A673 (cell line): ENCODE results near the gene RASL12. TPM values are rescaled to one million over a fixed set of nuclear protein-coding genes. Genes with fewer than 3 reads are reported as not detected.
A peak's percentile ranks its signal among the peaks of the same experiment; 100 is the strongest.

Source experiments
- BruUV-seq: library from RNA; stranded (reverse); fragments of 400-500 nt; replicated peaks from 2 replicates; lab custom pipeline; 2021; lab: Mats Ljungman, UMichigan
- CTCF ChIA-PET: fragments of 300-600 bp; sonication (Branson Sonifier 250); formaldehyde crosslinking; loops from one replicate; lab custom pipeline; 2022; ENCODE audit warnings: antibody characterized with exemption; lab: Charles Lee
- POLR2A ChIA-PET: fragments of 300-600 bp; sonication (Branson Sonifier 250); formaldehyde crosslinking; loops from one replicate; lab custom pipeline; 2022; ENCODE audit warnings: antibody characterized with exemption; ENCODE audit not compliant: low non-redundant PET; lab: Charles Lee
- DNase-seq: peaks from one replicate; pipeline ENCODE4 v3.0.0-alpha.2; 2015; ENCODE audit warnings: low spot score
- H3K27ac ChIP-seq: fragments of 200-600 bp; sonication (generic); 2 replicates; pipeline ENCODE4 v1.5.1; 2016; ENCODE audit warnings: mixed run types, low read depth, mild to moderate bottlenecking, mixed read lengths, antibody characterized with exemption, low read length; ENCODE audit not compliant: poor library complexity, severe bottlenecking
- H3K27me3 ChIP-seq: fragments of 200-600 bp; sonication (generic); replicated peaks from 2 replicates; pipeline ENCODE4 v1.6.1; 2017; ENCODE audit warnings: mixed run types, low read depth, mild to moderate bottlenecking, mixed read lengths, antibody characterized with exemption, low read length; ENCODE audit not compliant: insufficient read depth, poor library complexity
- H3K36me3 ChIP-seq: fragments of 200-600 bp; sonication (generic); 2 replicates; pipeline ENCODE4 v1.6.1; 2016; ENCODE audit warnings: mixed run types, mild to moderate bottlenecking, mixed read lengths, antibody characterized with exemption, low read length; ENCODE audit not compliant: insufficient read depth, poor library complexity, severe bottlenecking
- H3K4me1 ChIP-seq: fragments of 200-600 bp; sonication (generic); 2 replicates; pipeline ENCODE4 v1.6.1; 2017; ENCODE audit warnings: mixed run types, mild to moderate bottlenecking, mixed read lengths, antibody characterized with exemption, low read length; ENCODE audit not compliant: insufficient read depth, poor library complexity, severe bottlenecking
- H3K4me3 ChIP-seq: fragments of 200-600 bp; sonication (generic); 2 replicates; pipeline ENCODE4 v1.5.1; 2016; ENCODE audit warnings: low read depth, mixed run types, mild to moderate bottlenecking, mixed read lengths, low read length; ENCODE audit not compliant: poor library complexity, severe bottlenecking
- H3K9me3 ChIP-seq: fragments of 200-600 bp; sonication (generic); 2 replicates; pipeline ENCODE4 v1.6.1; 2016; ENCODE audit warnings: mixed run types, low read depth, mild to moderate bottlenecking, mixed read lengths, antibody characterized with exemption, low read length; ENCODE audit not compliant: poor library complexity, severe bottlenecking
- EZH2 ChIP-seq: fragments of 200-600 bp; sonication (generic); IDR thresholded peaks from 2 replicates; pipeline ENCODE4 v1.6.1; 2017; ENCODE audit warnings: borderline replicate concordance, low read depth, mild to moderate bottlenecking, mixed read lengths, antibody characterized with exemption, low read length; ENCODE audit not compliant: poor library complexity, severe bottlenecking
- intact Hi-C: fragments of 100-400 bp; cut with micrococcal nuclease; formaldehyde crosslinking; loops from one replicate; pipeline ENCODE4 v1.10.0; 2022; ENCODE audit not compliant: unreplicated experiment
- total RNA-seq: library from RNA; stranded (reverse); gene quantifications from 2 replicates; pipeline ENCODE4 v1.2.3, GENCODE V29; 2021
- TF ChIP-seq, protein P1 (sequence below): fragments of 300-800, 200-600 bp; sonication (generic); conservative IDR thresholded peaks from 2 replicates; pipeline ENCODE4 v1.5.1; 2017; ENCODE audit warnings: low read depth, mild to moderate bottlenecking, antibody characterized with exemption, low read length, moderate library complexity, mixed read lengths

RASL12 gene
- total RNA-seq, 1 experiment from 2014 or later: 0.69 TPM

DNA sequence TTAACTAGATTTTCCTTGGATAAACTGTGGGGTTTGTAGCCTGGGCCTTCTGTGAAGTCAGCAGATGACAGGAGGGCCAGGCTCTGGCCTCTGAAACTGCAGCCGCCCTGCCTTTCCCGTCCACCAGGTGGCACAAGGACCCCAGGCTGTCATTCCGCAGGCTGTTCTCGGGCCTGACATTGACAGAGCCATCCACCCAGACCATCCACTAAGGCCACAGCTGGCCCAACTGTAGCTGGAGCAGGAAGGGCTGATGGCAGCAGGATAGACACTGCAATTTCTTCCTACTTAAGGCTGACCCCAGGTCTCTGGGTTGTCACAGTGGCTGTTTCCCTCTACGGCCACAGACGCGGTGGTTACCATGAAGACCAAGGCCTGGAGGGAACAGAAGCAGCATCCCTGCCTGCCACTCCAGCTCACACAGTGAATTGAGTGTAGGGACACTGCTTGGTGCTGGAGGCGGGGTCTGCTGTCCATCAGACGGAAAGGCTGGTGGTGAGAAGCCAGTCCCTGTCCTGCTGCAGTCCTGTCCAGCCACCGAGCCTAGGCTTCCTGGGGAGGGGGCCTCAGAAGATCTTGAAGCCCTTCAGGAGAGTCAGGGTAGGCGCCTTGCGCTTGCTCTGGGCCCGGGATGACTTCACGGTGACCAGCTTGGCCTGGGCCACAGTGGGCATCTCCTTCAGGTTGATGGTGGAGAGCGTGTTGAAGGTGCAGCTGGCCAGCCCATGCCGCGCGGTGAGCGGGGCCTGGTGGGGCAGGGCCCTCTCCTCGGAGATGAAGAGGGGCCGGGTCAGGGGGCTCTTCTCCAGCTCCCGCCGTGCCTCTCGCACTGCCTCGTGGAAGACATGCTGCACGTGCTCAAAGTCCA is 13.2 kb downstream of the RASL12 start:
- no TSS peak for BruUV-seq
- no peaks in the 10 kb centered on the region for H3K9me3 ChIP-seq
- H3K4me3 ChIP-seq: no peak overlapping the region
- ChIA-PET CTCF (interaction anchor here (0.6 to 2.0 kb wide), 3 partner anchors 23 to 47 kb away, joined by 3 to 9 read pairs (median 3); no protein-coding TSS in a partner anchor), POLR2A (no interaction called here)
- H3K27me3 ChIP-seq: no peaks in the 10 kb centered on the region
- peaks cover 4% of the 10 kb centered on the region for H3K4me1 ChIP-seq
- intact Hi-C loops: loop anchor here (1.0 to 5.0 kb wide), 3 partner anchors 33 to 243 kb away; partner anchors contain the start of gene RNU5A-1
- peak; percentile 72 for DNase-seq
- H3K36me3 ChIP-seq: no peaks in the 10 kb centered on the region
- H3K27ac ChIP-seq: no peak overlapping the region
- no peak for TF ChIP-seq EZH2
- TF ChIP-seq, protein P1, sequence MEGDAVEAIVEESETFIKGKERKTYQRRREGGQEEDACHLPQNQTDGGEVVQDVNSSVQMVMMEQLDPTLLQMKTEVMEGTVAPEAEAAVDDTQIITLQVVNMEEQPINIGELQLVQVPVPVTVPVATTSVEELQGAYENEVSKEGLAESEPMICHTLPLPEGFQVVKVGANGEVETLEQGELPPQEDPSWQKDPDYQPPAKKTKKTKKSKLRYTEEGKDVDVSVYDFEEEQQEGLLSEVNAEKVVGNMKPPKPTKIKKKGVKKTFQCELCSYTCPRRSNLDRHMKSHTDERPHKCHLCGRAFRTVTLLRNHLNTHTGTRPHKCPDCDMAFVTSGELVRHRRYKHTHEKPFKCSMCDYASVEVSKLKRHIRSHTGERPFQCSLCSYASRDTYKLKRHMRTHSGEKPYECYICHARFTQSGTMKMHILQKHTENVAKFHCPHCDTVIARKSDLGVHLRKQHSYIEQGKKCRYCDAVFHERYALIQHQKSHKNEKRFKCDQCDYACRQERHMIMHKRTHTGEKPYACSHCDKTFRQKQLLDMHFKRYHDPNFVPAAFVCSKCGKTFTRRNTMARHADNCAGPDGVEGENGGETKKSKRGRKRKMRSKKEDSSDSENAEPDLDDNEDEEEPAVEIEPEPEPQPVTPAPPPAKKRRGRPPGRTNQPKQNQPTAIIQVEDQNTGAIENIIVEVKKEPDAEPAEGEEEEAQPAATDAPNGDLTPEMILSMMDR: peak; percentile 88

DNA sequence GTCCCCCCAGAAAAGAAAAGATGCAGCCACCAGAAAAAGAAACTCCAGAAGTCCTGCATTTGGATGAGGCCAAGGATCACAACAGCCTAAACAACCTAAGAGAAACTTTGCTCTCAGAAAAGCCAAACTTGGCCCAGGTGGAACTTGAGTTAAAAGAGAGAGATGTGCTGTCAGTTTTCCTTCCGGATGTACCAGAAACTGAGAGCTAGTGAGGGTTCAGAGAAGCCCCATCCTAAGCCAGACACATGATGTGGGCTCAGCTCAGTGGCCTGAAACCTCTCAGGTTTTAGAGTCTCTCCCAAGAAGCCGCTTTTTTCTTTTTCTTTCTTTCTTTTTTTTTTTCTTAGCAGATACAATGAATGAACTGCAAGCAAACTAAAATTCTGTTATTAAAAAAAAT is 14.8 kb downstream of the RASL12 start:
- BruUV-seq: no TSS peak
- no peak overlapping the region for H3K4me3 ChIP-seq
- no peak overlapping the region for H3K27ac ChIP-seq
- H3K9me3 ChIP-seq: no peaks in the 10 kb centered on the region
- DNase-seq: no peak
- no peaks in the 10 kb centered on the region for H3K27me3 ChIP-seq
- intact Hi-C loops: loop anchor here (5.0 kb wide), 2 partner anchors 34 to 244 kb away; partner anchors contain the start of gene RNU5A-1
- no peaks in the 10 kb centered on the region for H3K36me3 ChIP-seq
- peaks cover 11% of the 10 kb centered on the region for H3K4me1 ChIP-seq
- CTCF ChIA-PET: interaction anchor here (1.8 kb wide), 1 partner anchor 49 kb away, joined by 12 read pairs; no protein-coding TSS in a partner anchor
- no peak for TF ChIP-seq EZH2
- TF ChIP-seq, protein P1: no peak
- POLR2A ChIA-PET: no interaction called here

DNA sequence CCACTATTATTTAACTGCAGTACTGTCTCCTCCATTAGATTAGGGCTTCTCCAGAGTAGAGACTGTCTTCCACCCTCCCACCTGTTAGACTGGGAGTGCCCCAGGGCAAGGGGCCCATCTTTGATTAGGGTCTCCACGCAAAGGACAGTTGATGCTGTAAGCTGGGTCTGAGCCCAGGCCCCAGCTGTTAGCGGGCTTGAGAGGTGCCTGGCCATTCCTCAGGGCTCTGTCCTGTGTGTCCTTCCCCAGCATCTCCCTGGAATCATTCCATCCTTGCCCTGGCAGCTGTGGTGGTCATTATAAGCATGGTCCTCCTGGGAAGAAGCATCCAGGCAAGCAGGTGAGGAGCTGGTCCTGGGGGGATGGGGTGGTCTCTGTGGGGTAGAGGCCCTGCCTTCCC is 16.5 kb downstream of the RASL12 start:
- Histone ChIP-seq H3K4me1 (peaks cover 11% of the 10 kb centered on the region), H3K27ac (no peak overlapping the region), H3K36me3 (no peaks in the 10 kb centered on the region), H3K4me3 (no peak overlapping the region), H3K27me3 (no peaks in the 10 kb centered on the region), H3K9me3 (no peaks in the 10 kb centered on the region)
- TF ChIP-seq EZH2: no peak
- TF ChIP-seq, protein P1: no peak
- CTCF ChIA-PET: no interaction called here
- BruUV-seq: no TSS peak
- intact Hi-C loops: loop anchor here (5.0 kb wide), 2 partner anchors 36 to 246 kb away; partner anchors contain the start of gene RNU5A-1
- DNase-seq: no peak
- POLR2A ChIA-PET: no interaction called here
